K562 (cell line): Measurements from ENCODE around the gene LRRC8E. TPM values are rescaled to one million over a fixed set of nuclear protein-coding genes. Genes with fewer than 3 reads are reported as not detected.
A peak's percentile ranks its signal among the peaks of the same experiment; 100 is the strongest.

ENCODE experiments used
- BRD4 ChIP-seq: fragments of 200-600 bp; sonication (generic); IDR thresholded peaks from 2 replicates; pipeline ENCODE4 v1.6.1; 2017; ENCODE audit warnings: inconsistent platforms
- CBX1 ChIP-seq: sonication (generic); IDR thresholded peaks from 2 replicates; pipeline ENCODE4 v1.6.1; 2016; ENCODE audit warnings: antibody characterized with exemption, low read depth, mild to moderate bottlenecking
- CEBPB ChIP-seq: fragments of 450-650 bp; IDR thresholded peaks from 2 replicates; pipeline ENCODE4 v1.6.1; 2016; ENCODE audit warnings: missing genetic modification characterization, missing compliant biosample characterization
- COPS2 ChIP-seq: fragments of 450-650 bp; conservative IDR thresholded peaks from 2 replicates; pipeline ENCODE4 v1.6.1; 2016; ENCODE audit warnings: mild to moderate bottlenecking, moderate library complexity
- CREB1 ChIP-seq, 2 experiments: sonication (generic) in 1 of 2; formaldehyde crosslinking in 1 of 2; IDR thresholded peaks; 2 replicates each; pipeline versions ENCODE4 v1.6.1 to v1.8.0; 2012 to 2022; ENCODE audit warnings: inconsistent platforms in 1 of 2, mild to moderate bottlenecking in 1 of 2, missing genetic modification reagents in 1 of 2, moderate library complexity in 1 of 2
- CTBP1 ChIP-seq: fragments of 450-650 bp; IDR thresholded peaks from 2 replicates; pipeline ENCODE4 v1.6.1; 2016; ENCODE audit warnings: borderline replicate concordance
- ELF2 ChIP-seq: fragments of 250-450 bp; sonication (Bioruptor Pico); IDR thresholded peaks from 2 replicates; pipeline ENCODE4 v1.5.0; 2021; ENCODE audit warnings: mild to moderate bottlenecking
- FOS ChIP-seq: IDR thresholded peaks from 3 replicates; pipeline ENCODE4 v1.6.1; 2011; ENCODE audit not compliant: insufficient read length; ENCODE audit errors: extremely low read depth
- FOXA1 ChIP-seq: fragments of 450-650 bp; IDR thresholded peaks from 2 replicates; pipeline ENCODE4 v1.6.1; 2016; ENCODE audit warnings: mild to moderate bottlenecking, borderline replicate concordance
- HOMEZ ChIP-seq: fragments of 250-450 bp; sonication (Bioruptor Pico); IDR thresholded peaks from 2 replicates; pipeline ENCODE4 v1.4.0; 2020; ENCODE audit warnings: mild to moderate bottlenecking, moderate library complexity
- HOXB6 ChIP-seq: fragments of 250-450 bp; sonication (Bioruptor Pico); IDR thresholded peaks from 2 replicates; pipeline ENCODE4 v1.5.1; 2022; ENCODE audit warnings: mild to moderate bottlenecking, borderline replicate concordance
- ILK ChIP-seq: fragments of 450-650 bp; IDR thresholded peaks from 2 replicates; pipeline ENCODE4 v1.6.1; 2016; ENCODE audit warnings: missing genetic modification characterization, low read depth, mild to moderate bottlenecking, missing compliant biosample characterization, moderate library complexity, borderline replicate concordance
- MAFG ChIP-seq: fragments of 450-650 bp; conservative IDR thresholded peaks from 2 replicates; pipeline ENCODE4 v1.6.1; 2016; ENCODE audit warnings: missing genetic modification characterization, missing compliant biosample characterization
- MCM2 ChIP-seq: fragments of 450-650 bp; IDR thresholded peaks from 2 replicates; pipeline ENCODE4 v1.6.1; 2017; ENCODE audit warnings: low read depth, mild to moderate bottlenecking
- MEIS2 ChIP-seq: fragments of 450-650 bp; IDR thresholded peaks from 2 replicates; pipeline ENCODE4 v1.6.1; 2014; ENCODE audit warnings: mild to moderate bottlenecking; ENCODE audit not compliant: partially characterized antibody
- NR2C1 ChIP-seq, 2 experiments: fragments of 450-650 bp; IDR thresholded peaks; 2 replicates each; pipeline ENCODE4 v1.6.1; 2017; ENCODE audit warnings: mild to moderate bottlenecking in 2 of 2, antibody characterized with exemption in 1 of 2, inconsistent platforms in 1 of 2, missing compliant biosample characterization in 1 of 2, missing genetic modification characterization in 1 of 2
- POLR2A ChIP-seq: fragments of 450-650 bp; conservative IDR thresholded peaks from 2 replicates; pipeline ENCODE4 v1.6.1; 2016
- POLR2G ChIP-seq: fragments of 200-400 bp; formaldehyde crosslinking; IDR thresholded peaks from 2 replicates; pipeline ENCODE4 v1.6.1; 2017; ENCODE audit warnings: low read depth, mild to moderate bottlenecking, antibody characterized with exemption, low read length, moderate library complexity
- SIN3A ChIP-seq, 2 experiments: fragments of 150-350 bp in 1 of 2; IDR thresholded peaks; 2 replicates each; pipeline ENCODE4 v1.6.1; 2011 to 2016; ENCODE audit warnings: borderline replicate concordance in 2 of 2, low read depth in 2 of 2, low read length in 2 of 2, mild to moderate bottlenecking in 2 of 2, moderate library complexity in 2 of 2; ENCODE audit not compliant: control insufficient read depth in 1 of 2
- SP1 ChIP-seq: sonication (generic); formaldehyde crosslinking; IDR thresholded peaks from 2 replicates; pipeline ENCODE4 v1.8.1; 2022; ENCODE audit warnings: mild to moderate bottlenecking, missing genetic modification reagents
- VEZF1 ChIP-seq: fragments of 200-800 bp; sonication (Bioruptor generic); IDR thresholded peaks from 2 replicates; pipeline ENCODE4 v1.6.1; 2017; ENCODE audit warnings: missing genetic modification characterization, missing compliant biosample characterization
- ZC3H8 ChIP-seq: fragments of 450-650 bp; IDR thresholded peaks from 2 replicates; pipeline ENCODE4 v1.6.1; 2017
- ZNF212 ChIP-seq: fragments of 450-650 bp; formaldehyde crosslinking; IDR thresholded peaks from 2 replicates; pipeline ENCODE4 v1.4.0; 2020; ENCODE audit warnings: mild to moderate bottlenecking
- ZNF41 ChIP-seq: fragments of 250-450 bp; sonication (Bioruptor Pico); conservative IDR thresholded peaks from 2 replicates; pipeline ENCODE4 v1.4.0; 2020; ENCODE audit warnings: mild to moderate bottlenecking
- polyA plus RNA-seq, 8 experiments: library from polyadenylated mRNA; depleted of rRNA in 4 of 8; stranded (reverse) in 5 of 8; unstranded in 3 of 8; fragments of >200 nt; fragmentation: Nextera tagmentation in 2 of 8; fragmentation: Illumina TruSeq in 1 of 8; extraction: Ambion mirVana in 2 of 8; extraction: Trizol in 1 of 8; gene quantifications; 2 replicates each; pipeline versions ENCODE4 v1.2.1 to v1.2.3, GENCODE V29; 2011 to 2014; ENCODE audit warnings: inconsistent platforms in 1 of 8, missing spikeins in 1 of 8
- total RNA-seq, 7 experiments: library from RNA; depleted of rRNA in 6 of 7; stranded (reverse); fragments of >200 nt in 6 of 7; fragmentation: Illumina TruSeq in 2 of 7; extraction: Trizol in 2 of 7; gene quantifications; 2 replicates each; pipeline versions ENCODE4 v1.2.1 to v1.2.3, GENCODE V29; 2011 to 2021; ENCODE audit warnings: low replicate concordance in 1 of 7
- TF ChIP-seq, protein P1 (sequence below): sonication (generic); formaldehyde crosslinking; IDR thresholded peaks from 2 replicates; pipeline ENCODE4 v1.8.0; 2022; ENCODE audit warnings: mild to moderate bottlenecking, missing genetic modification reagents

LRRC8E gene
- total and polyA plus RNA-seq, 9 of the 15 experiments (the other 6 are each of a cell fraction or from before 2014, with no cell fraction given): 0.08 to 5.7 (median 3.5) TPM; not detected in 1

DNA sequence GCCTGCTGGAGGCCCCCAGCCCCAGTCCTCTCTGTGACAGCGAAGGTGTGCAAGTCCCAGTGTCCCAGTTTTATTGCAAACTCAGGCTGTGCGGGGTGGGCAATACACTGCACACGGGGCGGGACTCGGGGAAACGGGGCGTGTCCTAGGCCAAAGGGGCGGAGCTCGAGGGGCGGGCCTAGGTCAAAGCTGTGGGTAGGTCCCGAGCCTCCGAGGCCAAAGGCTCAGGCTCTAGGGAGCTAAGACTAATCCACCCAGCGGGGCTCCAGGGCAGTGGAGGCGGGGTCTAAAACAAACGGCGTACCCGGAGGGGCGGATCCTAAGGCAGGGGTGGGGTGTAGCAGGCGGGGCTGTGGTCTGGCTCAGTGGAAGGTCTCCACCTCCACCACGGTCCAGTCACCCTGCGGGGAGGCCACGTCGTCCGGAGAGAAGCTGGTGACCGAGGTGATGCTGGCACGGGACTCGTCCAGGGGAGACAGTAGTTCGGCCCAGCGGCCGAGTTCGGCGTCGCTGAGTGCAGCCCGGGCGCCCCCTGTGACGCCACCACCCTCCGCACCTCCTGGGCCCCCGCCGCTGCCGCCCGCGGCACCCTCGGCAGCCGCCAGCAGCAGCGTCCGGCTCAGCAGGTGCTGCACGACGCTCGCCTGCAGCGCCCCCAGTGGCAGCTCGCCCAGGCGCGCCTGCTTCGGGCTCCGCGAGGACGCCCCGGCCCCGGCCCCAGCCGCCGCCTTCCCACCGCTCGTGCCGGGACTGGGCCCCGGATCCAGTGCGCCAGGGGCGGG is 19.4 kb upstream of the LRRC8E start (continued):
- TF ChIP-seq COPS2 (no peak), MAFG (no peak), MCM2 (no peak), FOS (no peak), MEIS2 (no peak), ZNF212 (CRISPR knock-in tag) (no peak), NR2C1 (IDR thresholded peaks at IDR 0.05) (no peak), NR2C1 (tag; IDR thresholded peaks at IDR 0.05) (no peak), POLR2A (no peak; the same call in 1 of the 2 replicates), VEZF1 (CRISPR knock-in tag) (peak; percentile 75), CEBPB (tag) (no peak), ZNF41 (CRISPR knock-in tag) (no peak), ELF2 (CRISPR knock-in tag) (no peak), HOXB6 (CRISPR knock-in tag) (no peak), BRD4 (no peak), POLR2G (peak; percentile 67), ZC3H8 (no peak), SP1 (CRISPR knock-in tag) (peak; percentile 84), ILK (no peak), SIN3A (IDR thresholded peaks at IDR 0.05; ENCODE audit: borderline replicate concordance in 2 of 2, control insufficient read depth in 1 of 2, low read depth in 2 of 2, low read length in 2 of 2) (peak; percentile 17 to 69; a peak in 2 of 4 replicates), CREB1 (IDR thresholded peaks at IDR 0.05) (no peak; the same call in 1 of the 2 replicates), CREB1 (CRISPR knock-in tag; IDR thresholded peaks at IDR 0.05) (peak; percentile 82), CTBP1 (peak; percentile 96), CBX1 (no peak; the same call in 1 of the 2 replicates), HOMEZ (CRISPR knock-in tag) (no peak), FOXA1 (no peak)
- TF ChIP-seq, protein P1, sequence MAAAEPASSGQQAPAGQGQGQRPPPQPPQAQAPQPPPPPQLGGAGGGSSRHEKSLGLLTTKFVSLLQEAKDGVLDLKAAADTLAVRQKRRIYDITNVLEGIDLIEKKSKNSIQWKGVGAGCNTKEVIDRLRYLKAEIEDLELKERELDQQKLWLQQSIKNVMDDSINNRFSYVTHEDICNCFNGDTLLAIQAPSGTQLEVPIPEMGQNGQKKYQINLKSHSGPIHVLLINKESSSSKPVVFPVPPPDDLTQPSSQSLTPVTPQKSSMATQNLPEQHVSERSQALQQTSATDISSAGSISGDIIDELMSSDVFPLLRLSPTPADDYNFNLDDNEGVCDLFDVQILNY (CRISPR knock-in tag): no peak; the same call in 1 of the 2 replicates
